Hematopoietic multipotent progenitor cell treated with erythropoietin and hydrocortisone succinate and interleukin-3 and kit ligand, for 4 days (in vitro differentiated cells): ENCODE measurements around the gene SORD.
"Not testable (repeated sequence)": the region's sequence is repeated elsewhere in the genome, so short reads cannot be mapped to it uniquely, and the experiment has no call there.

Experiments used
- DNase-seq: peaks from one replicate; pipeline ENCODE4 v3.0.0-alpha.2; 2015

Gene SORD

DNA sequence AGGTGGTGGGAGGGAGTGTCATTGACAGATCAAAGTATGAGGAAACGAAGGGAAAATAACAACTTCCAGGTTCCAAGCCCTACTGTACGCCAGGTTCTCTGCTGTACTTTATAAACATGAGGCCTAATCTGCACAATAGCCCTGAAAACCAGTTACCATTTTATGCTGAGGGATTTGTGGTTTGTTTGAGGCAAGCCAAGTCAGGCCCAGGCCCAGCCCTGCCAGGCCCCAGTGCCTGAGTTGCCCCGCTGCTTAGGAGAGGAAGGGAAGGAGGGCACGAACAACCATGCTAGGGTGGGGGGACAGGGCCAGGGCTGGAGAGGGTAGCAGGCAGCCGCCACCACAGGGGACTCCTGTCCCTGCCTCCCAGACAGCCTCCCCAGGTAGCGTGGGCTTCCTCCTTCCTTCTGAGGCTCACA, 47.0 kb downstream of the SORD start:
- not testable (repeated sequence) for DNase-seq

- not testable (repeated sequence) for DNase-seq
Measured at GRCh38 chr15:45073602-45074001, 50.6 kb downstream of the SORD start.

- DNase-seq: not testable (repeated sequence)
Measured at GRCh38 chr15:45075440-45076320, 52.7 kb downstream of the SORD start.

DNA sequence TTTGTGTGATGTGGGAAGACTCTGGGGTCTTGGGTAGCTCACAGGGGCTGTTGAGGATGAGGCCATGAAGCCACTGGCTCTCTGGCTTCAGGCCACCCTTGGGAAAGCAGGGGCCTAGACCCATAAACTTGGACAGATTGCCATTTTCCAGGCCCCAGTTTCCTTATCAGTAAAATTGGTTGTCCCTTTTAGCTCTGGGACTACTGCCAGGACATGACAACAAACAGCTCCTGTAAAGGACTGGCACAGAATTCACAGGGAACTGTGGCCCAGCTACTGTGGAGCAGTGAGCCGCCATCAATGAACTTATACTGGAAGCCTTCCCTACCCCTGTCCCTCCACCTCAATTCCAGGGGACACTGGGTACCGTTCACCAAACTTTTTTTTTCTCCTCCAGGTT, 54.4 kb downstream of the SORD start:
- not testable (repeated sequence) for DNase-seq

GRCh38 chr15:45079201-45079600, 56.2 kb downstream of the SORD start:
- DNase-seq: not testable (repeated sequence)

DNA sequence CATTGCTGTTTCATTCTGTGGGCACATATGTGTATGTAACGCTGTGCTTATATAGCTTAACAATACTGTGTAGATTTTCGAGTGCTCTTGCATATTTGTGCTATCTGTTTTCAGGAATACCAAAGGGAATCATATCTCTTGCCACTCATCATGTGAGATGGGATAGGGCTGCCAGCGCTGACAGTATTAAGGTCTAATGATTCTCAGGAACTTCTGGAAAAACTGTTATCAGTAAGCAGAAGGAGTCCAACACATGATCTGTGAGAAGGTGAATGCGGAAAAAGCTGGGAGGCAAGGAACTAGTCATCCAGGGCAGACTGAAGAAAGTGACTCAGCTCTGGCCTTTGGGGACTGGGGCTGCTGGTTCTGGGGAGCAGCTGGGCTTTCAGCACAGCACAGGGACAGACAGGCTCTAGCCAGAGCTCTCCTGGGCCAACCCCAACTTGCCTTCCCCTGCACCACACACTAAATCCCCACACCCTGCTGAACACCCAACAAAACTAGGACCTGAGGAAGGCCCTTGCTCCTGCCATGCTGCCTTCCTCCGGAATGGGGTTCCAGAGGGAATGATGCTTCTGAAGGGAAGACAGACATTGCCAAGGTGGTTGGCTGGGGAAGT, 56.7 kb downstream of the SORD start:
- not testable (repeated sequence) for DNase-seq

GRCh38 chr15:45080593-45080992, 57.6 kb downstream of the SORD start:
- DNase-seq: not testable (repeated sequence)

- DNase-seq: not testable (repeated sequence)
Measured at GRCh38 chr15:45082412-45082811, 59.4 kb downstream of the SORD start.

DNA sequence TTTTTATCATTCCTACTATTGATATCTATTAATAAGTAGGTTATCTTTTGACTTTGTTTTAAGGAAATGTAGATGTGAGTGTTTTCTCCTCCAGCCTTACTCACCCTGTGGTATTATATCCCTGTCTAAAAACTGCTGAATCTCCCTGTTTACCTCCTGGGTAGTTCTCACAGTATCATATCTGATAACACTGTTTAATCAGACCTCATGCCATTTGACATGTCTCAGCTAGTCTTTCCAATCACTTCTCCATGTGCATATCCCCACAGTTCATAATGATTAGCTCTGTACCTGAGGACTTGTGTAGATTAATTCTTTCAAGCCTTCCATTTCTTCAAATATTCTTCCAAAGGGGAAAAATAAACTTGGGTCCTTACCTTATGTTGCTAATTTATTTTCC, 60.2 kb downstream of the SORD start:
- no peak for DNase-seq

DNA sequence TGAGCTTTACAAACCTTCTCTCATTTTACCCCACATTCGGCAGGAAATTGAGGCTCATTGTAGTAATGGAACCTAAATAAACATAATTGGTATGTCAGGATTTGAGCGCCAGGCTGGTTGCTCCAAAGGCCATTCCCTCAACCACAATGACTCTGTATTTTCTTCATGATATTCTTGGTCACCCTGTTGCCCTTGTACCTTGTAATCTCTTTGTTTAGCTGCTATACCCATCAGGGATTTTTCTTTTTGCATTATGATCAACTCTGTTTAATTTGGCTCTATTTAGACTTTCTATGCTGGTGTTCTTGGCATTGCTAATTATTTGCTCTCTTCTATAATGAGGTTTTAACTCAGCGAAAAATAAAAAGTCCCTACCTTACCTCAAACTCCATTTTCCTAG, 61.2 kb downstream of the SORD start:
- DNase-seq: no peak

DNA sequence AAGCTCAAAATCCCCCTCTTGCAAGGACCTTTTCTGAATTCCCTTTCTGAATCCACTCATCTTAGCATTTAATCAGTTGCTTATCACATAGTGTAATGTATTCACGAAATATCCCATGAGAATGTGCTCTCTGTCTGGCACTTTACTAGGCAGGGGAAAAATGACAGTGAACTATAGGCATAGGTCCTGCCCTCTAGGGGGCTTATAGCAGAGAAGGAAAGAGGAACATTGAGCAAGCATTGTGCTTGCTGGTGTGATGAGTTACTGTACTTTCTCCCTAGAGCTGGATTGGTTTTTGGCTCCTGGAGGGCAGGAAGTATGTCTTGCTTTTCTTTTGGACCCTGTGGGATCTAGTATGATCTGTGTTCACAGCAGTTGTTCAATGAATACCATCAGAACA, 64.5 kb downstream of the SORD start:
- DNase-seq: peak; percentile 49

DNA sequence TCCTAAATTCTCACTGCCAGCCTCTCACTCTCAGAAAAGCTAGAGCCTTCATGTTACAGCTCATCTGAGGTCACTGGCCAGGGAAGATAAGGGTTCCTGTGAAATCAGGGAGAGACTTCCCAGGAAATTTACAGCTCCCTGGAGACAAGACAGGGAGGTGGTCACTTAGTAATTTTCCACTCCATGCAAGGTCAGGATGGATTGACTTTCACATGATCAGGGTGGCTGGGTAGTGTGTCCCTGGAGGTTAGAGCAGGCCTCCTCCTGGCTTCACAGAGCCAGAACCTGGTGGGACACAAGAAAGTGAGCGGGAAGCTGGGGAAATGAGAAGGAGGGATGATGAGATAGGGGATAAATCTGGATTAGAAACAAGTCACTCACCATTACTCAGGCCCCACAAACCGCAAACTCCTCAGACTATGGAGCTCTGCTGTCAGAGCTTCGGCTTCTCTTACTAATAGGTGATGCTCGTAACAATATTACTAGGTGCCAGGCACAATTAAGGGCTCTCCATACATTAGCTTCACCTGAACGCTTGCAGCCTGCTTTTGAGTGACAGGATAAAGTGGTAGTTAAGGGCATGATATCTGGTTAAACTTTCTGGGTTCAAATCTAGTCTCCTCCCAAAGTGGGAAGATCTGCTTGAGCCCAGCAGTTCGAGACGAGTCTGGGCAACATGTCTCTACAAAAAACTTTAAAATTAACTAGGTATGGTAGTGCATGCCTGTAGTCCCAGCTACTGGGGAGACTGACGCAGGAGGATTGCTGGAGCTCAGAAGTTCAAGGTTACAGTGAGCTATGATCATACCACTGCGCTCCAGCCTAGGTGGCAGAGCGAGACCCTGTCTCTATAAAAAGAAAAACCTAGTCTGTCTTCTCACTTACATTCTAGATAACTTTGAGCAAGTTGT, 66.1 kb downstream of the SORD start:
- no peak for DNase-seq

GRCh38 chr15:45089712-45090373, 66.8 kb downstream of the SORD start:
- peak; percentile 59 for DNase-seq

- no peak for DNase-seq
Measured at GRCh38 chr15:45091161-45091560, 68.2 kb downstream of the SORD start.

GRCh38 chr15:45091576-45091975, 68.6 kb downstream of the SORD start:
- no peak for DNase-seq

DNA sequence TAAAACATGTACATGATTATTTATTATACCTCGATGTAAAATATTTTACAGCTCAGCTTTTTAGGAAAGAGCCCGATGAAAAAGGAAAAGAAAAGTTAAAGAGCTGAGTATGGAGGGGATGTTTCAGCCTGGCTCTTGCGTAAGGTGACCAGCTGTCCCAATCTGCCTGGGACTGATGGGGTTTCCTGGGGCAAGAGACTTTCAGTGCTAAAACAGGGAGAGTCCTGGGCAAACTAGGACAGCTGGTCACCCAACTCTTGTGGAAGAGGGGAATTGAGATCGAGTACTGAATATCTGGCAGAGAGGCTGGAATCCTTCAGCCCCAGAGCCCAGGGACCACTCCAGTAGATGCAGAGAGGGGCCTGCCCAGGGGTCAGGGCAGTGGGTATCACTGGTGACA, 70.0 kb downstream of the SORD start:
- no peak for DNase-seq

DNA sequence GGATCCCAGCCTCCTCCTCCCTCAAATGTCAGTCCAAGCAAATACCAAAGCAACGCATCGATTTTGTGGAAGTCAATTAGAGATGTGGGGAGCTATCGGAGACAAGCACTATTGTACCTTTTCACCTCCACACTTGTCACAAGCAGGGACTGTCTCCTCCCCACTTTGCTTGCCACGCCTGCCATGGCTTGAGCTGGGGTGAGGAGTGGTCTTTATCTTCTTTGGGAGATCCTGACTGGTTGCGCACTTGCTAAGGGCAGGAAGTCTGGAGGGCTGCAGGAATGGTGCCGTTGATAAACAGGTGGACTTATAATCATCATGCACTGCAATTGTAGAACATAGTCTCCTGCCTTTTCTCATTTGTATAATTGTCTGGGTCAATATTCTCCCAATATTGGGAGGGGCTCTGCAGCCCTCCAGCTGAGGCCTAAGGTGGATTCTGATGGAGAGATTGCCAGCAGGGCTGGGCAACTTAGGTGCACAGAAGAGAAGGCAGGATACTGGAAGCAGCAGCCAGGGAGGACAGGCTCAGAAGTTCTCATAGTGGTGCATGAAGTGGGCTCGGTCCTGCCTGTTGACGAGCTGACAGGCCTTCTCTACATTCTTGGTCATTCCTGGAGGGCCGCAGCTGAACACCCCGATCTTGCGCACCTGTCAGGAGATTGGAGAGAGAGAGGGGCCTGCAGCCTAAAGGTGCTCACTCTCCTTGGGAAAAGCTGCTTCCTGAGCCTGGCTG, 70.8 kb downstream of the SORD start:
- no peak for DNase-seq

- no peak for DNase-seq
Measured at GRCh38 chr15:45094358-45094730, 71.3 kb downstream of the SORD start.

GRCh38 chr15:45095661-45096060, 72.7 kb downstream of the SORD start:
- no peak for DNase-seq

DNA sequence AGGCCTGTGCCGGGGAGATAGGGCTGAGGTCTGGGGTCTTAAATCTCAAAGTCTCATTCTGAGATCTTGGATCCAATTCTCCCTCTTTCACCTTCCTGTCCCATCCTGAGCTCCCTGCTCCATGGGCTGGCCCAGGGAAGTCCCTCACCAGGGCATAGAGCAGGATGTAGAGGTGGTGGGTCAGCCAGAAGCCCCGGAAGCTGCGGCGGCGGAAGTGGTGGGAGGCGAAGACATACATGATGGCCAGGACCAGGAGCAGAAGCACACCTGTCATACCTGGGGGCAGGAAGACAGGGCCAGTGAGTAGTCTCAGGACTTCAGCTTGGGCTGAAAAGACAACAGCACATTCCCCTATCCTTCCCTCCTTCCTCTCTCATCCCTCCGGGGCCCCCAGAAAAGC, 74.5 kb downstream of the SORD start:
- DNase-seq: no peak

DNA sequence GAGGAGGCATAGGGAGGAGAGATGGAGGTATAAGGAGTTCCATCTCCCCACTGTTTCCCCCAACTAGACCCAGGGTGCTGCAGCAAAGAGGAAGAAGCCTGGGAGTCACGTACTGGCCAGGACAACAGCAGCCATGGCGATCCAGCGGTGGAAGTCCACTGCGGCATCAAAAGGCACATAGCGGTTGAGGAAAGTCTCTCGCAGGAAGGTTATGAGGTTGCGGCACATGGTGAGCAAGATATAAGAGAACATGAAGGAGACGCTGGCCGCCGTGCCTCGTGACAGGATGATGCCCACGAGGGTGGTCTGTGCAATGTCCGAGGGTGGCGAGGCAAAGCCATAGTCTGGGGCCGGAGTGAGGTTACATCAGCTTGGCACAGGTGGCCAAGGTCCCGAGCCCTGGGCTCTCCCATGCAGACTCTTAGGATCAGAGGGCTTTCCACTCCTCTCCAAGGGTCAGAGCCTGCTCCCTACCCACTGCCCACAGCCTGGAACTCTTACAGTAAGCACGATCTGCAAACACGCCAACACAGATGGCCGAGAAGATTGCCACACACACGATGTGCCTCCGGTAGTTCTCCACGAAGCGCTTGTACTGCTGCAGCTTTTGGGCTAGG, 76.7 kb downstream of the SORD start:
- no peak for DNase-seq
